A549 (cell line): ENCODE measurements around the gene PASK. TPM values are rescaled to one million over a fixed set of nuclear protein-coding genes. Genes with fewer than 3 reads are reported as not detected.

Experiments used
- ATAC-seq, 2 experiments: fragments of 200-7000 bp in 1 of 2; fragments of >200 bp in 1 of 2; cut with Nextera tagmentation in 1 of 2; cut with Tn5 transposase in 1 of 2; 3 replicates each; pipeline versions ENCODE4 v1.8.0 to v1.9.1; 2018 to 2020; ENCODE audit warnings: mild to moderate bottlenecking in 1 of 2, moderate library complexity in 1 of 2
- CTCF ChIA-PET: fragments of 300-600 bp; sonication (Branson Sonifier 250); formaldehyde crosslinking; extraction: SDS; loops from one replicate; lab custom pipeline; 2021; ENCODE audit warnings: antibody characterized with exemption, inconsistent platforms; lab: Yijun Ruan, JAX
- POLR2A ChIA-PET: fragments of 350-600 bp; formaldehyde crosslinking; extraction: SDS; loops from one replicate; lab custom pipeline; 2021; ENCODE audit warnings: antibody characterized with exemption, inconsistent platforms; lab: Yijun Ruan, JAX
- DNase-seq, 2 experiments: peaks; one replicate each; pipeline versions ENCODE4 v3.0.0 to v3.0.0-alpha.2; 2011 to 2016; ENCODE audit warnings: low read depth in 1 of 2, low spot score in 1 of 2
- FAIRE-seq: peaks from 2 replicates; lab custom pipeline; 2011; peaks lifted over from hg19 to GRCh38; lab: Jason Lieb, UNC
- H3K27ac ChIP-seq, 2 experiments: fragments of >200 bp; sonication (Bioruptor Twin); formaldehyde crosslinking; 3 replicates each; pipeline ENCODE4 v1.5.1; 2016 to 2017
- H3K4me1 ChIP-seq: fragments of >200 bp; sonication (Bioruptor Twin); formaldehyde crosslinking; 3 replicates; pipeline ENCODE4 v1.6.1; 2016
- H3K4me2 ChIP-seq: fragments of >200 bp; sonication (Bioruptor Twin); formaldehyde crosslinking; 3 replicates; pipeline ENCODE4 v1.6.1; 2016
- H3K4me3 ChIP-seq: fragments of >200 bp; sonication (Bioruptor Twin); formaldehyde crosslinking; 3 replicates; pipeline ENCODE4 v1.5.1; 2016
- H3K9me3 ChIP-seq: fragments of >200 bp; sonication (Bioruptor Twin); formaldehyde crosslinking; 3 replicates; pipeline ENCODE4 v1.6.1; 2016
- CEBPB ChIP-seq, 2 experiments: fragments of >200 bp in 1 of 2; sonication (Bioruptor Twin) in 1 of 2; formaldehyde crosslinking in 1 of 2; IDR thresholded peaks; 2 replicates each; pipeline ENCODE4 v1.6.1; 2012 to 2016
- ESRRA ChIP-seq: fragments of 150-350 bp; IDR thresholded peaks from 2 replicates; pipeline ENCODE4 v1.6.1; 2014; ENCODE audit warnings: mild to moderate bottlenecking, low read length, borderline replicate concordance
- GATA3 ChIP-seq: IDR thresholded peaks from 2 replicates; pipeline ENCODE4 v1.6.1; 2012; ENCODE audit warnings: borderline replicate concordance
- HDAC2 ChIP-seq: fragments of 200-600 bp; sonication (generic); IDR thresholded peaks from 2 replicates; pipeline ENCODE4 v1.6.1; 2016
- HES2 ChIP-seq: fragments of >200 bp; sonication (Bioruptor Twin); formaldehyde crosslinking; IDR thresholded peaks from 2 replicates; pipeline ENCODE4 v1.6.1; 2016
- HOXB13 ChIP-seq: fragments of 250-450 bp; sonication (Bioruptor Pico); IDR thresholded peaks from 2 replicates; pipeline ENCODE4 v1.5.0; 2020; ENCODE audit warnings: low read depth, mild to moderate bottlenecking, moderate library complexity
- KDM1A ChIP-seq: fragments of 200-600 bp; sonication (generic); IDR thresholded peaks from 2 replicates; pipeline ENCODE4 v1.6.1; 2016; ENCODE audit warnings: low read depth, mild to moderate bottlenecking
- KDM5A ChIP-seq: fragments of 200-600 bp; sonication (generic); IDR thresholded peaks from 2 replicates; pipeline ENCODE4 v1.6.1; 2016; ENCODE audit warnings: antibody characterized with exemption, mild to moderate bottlenecking
- MAFK ChIP-seq: fragments of 450-650 bp; IDR thresholded peaks from 2 replicates; pipeline ENCODE4 v1.6.1; 2014; ENCODE audit not compliant: partially characterized antibody
- MYC ChIP-seq: IDR thresholded peaks from 2 replicates; pipeline ENCODE4 v1.6.1; 2012; ENCODE audit warnings: mild to moderate bottlenecking, inconsistent platforms, low read length, improper control_type of control experiment, borderline replicate concordance
- PHF8 ChIP-seq: fragments of 200-600 bp; sonication (generic); IDR thresholded peaks from 2 replicates; pipeline ENCODE4 v1.6.1; 2016; ENCODE audit warnings: low read depth, mild to moderate bottlenecking, antibody characterized with exemption, moderate library complexity, borderline replicate concordance
- RAD21 ChIP-seq, 2 experiments: fragments of >200 bp in 1 of 2; sonication (Bioruptor Twin) in 1 of 2; formaldehyde crosslinking in 1 of 2; IDR thresholded peaks in 1 of 2; conservative IDR thresholded peaks in 1 of 2; 2 replicates in 1 of 2; 3 replicates in 1 of 2; pipeline ENCODE4 v1.6.1; 2012 to 2018; ENCODE audit warnings: inconsistent platforms in 1 of 2
- RARB ChIP-seq: fragments of 250-450 bp; sonication (Bioruptor Pico); IDR thresholded peaks from 2 replicates; pipeline ENCODE4 v1.8.0; 2021; ENCODE audit warnings: mild to moderate bottlenecking, moderate library complexity
- REST ChIP-seq: fragments of 200-600 bp; sonication (generic); IDR thresholded peaks from 2 replicates; pipeline ENCODE4 v1.6.1; 2016; ENCODE audit warnings: antibody characterized with exemption, mild to moderate bottlenecking, moderate library complexity
- RNF2 ChIP-seq: fragments of 200-600 bp; sonication (generic); IDR thresholded peaks from 2 replicates; pipeline ENCODE4 v1.6.1; 2016; ENCODE audit warnings: low read depth, mild to moderate bottlenecking, antibody characterized with exemption, moderate library complexity, borderline replicate concordance
- ZC3H11A ChIP-seq: fragments of 450-650 bp; IDR thresholded peaks from 2 replicates; pipeline ENCODE4 v1.6.1; 2014; ENCODE audit warnings: antibody characterized with exemption, mild to moderate bottlenecking
- ZFP36 ChIP-seq: fragments of 450-650 bp; IDR thresholded peaks from 2 replicates; pipeline ENCODE4 v1.6.1; 2014; ENCODE audit warnings: borderline replicate concordance; ENCODE audit not compliant: partially characterized antibody
- ZSCAN20 ChIP-seq: fragments of 250-450 bp; sonication (Bioruptor Pico); IDR thresholded peaks from 2 replicates; pipeline ENCODE4 v1.8.0; 2022; ENCODE audit warnings: mild to moderate bottlenecking, moderate library complexity
- WGBS: methylation state at CpG from one replicate; pipeline ENCODE4 v1.1.6; 2017; ENCODE audit errors: missing lambda C conversion rate; 5-methylcytosine and 5-hydroxymethylcytosine counted together
- polyA plus RNA-seq, 4 experiments: library from polyadenylated mRNA; depleted of rRNA in 3 of 4; stranded (reverse); fragments of >200 nt; fragmentation: RNase III in 1 of 4; extraction: RNeasy Plus Mini Kit Qiagen cat#74134 plus additional on column Dnase treatment in 1 of 4; gene quantifications; 2 replicates in 3 of 4; 3 replicates in 1 of 4; pipeline ENCODE4 v1.2.3, GENCODE V29; 2011 to 2017
- TF ChIP-seq, protein P1 (sequence below): fragments of >200 bp; sonication (Bioruptor Twin); formaldehyde crosslinking; IDR thresholded peaks from 3 replicates; pipeline ENCODE4 v1.6.1; 2016
- TF ChIP-seq, protein P2 (sequence below): fragments of 250-450 bp; sonication (Bioruptor Pico); IDR thresholded peaks from 2 replicates; pipeline ENCODE4 v1.5.0; 2021; ENCODE audit warnings: mild to moderate bottlenecking, moderate library complexity, borderline replicate concordance

Gene PASK
- polyA plus RNA-seq, 2 of the 4 experiments (the other 2 are of a cell fraction) = 7.4 to 12.4 TPM

GRCh38 chr2:241063587-241063986 is 85.7 kb downstream of the PASK start:
- WGBS = 90% methylated on average over 5 of the region's 8 CpGs
- ChIA-PET CTCF (interaction anchor here (2.1 kb wide), 1 partner anchor 10 kb away, joined by 5 read pairs; no protein-coding TSS in a partner anchor), POLR2A (no interaction called here)
- no peak for TF ChIP-seq RAD21 (conservative IDR thresholded peaks at IDR 0.05 in 1 of 2, IDR thresholded peaks at IDR 0.05 in 1 of 2)
- TF ChIP-seq ZC3H11A = no peak
- TF ChIP-seq GATA3 = no peak
- no peak for TF ChIP-seq HES2
- TF ChIP-seq ESRRA = no peak
- TF ChIP-seq, protein P1, sequence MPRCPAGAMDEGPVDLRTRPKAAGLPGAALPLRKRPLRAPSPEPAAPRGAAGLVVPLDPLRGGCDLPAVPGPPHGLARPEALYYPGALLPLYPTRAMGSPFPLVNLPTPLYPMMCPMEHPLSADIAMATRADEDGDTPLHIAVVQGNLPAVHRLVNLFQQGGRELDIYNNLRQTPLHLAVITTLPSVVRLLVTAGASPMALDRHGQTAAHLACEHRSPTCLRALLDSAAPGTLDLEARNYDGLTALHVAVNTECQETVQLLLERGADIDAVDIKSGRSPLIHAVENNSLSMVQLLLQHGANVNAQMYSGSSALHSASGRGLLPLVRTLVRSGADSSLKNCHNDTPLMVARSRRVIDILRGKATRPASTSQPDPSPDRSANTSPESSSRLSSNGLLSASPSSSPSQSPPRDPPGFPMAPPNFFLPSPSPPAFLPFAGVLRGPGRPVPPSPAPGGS = no peak
- H3K4me2 ChIP-seq = peak overlapping the region; percentile 58
- no peak overlapping the region for H3K27ac ChIP-seq
- DNase-seq (no peak), FAIRE-seq (no peak), ATAC-seq (peak in 1 of 2 experiments; percentile 45; a peak in 3 of 6 replicates)
- H3K9me3 ChIP-seq = no peaks in the 10 kb centered on the region
- no peaks in the 10 kb centered on the region for H3K4me1 ChIP-seq
- H3K4me3 ChIP-seq = 0 out of 3 replicates have a peak overlapping the region, but pooled peaks have one; percentile 13

DNA sequence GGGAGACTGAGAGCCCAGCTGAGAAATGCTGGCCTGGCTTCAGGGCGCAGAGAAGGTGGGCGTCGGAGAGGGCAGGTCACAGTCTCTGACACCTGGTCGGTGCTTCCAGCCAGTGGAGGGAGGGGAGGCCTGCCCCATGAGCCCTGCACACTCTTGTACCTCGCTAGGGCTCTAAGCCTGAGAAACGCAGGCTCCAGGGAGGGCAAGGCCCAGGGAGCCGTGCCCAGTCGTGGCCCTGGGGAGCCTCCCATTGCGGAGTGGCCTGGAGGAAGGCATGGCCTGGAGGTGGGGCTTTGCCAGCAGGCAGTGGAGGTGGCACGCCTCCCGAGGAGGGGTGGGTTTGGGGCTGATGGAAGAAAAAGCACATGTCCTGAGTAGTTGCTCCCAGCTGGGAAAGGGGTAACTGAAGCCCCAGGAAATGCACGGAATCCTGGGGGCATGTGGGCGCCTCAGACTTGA is 86.2 kb downstream of the PASK start:
- 89% methylated on average over 6 of the region's 13 CpGs for whole genome bisulfite sequencing
- no peaks in the 10 kb centered on the region for H3K4me1 ChIP-seq
- no peak for DNase-seq
- no peak for TF ChIP-seq HDAC2
- TF ChIP-seq CEBPB (IDR thresholded peaks at IDR 0.05) = no peak
- no peak for TF ChIP-seq MAFK
- no peak for TF ChIP-seq REST
- TF ChIP-seq RARB (CRISPR knock-in tag) = no peak
- no peak for TF ChIP-seq PHF8
- no peak for TF ChIP-seq ZFP36
- TF ChIP-seq KDM5A = no peak
- TF ChIP-seq, protein P1 = no peak
- TF ChIP-seq, protein P2, sequence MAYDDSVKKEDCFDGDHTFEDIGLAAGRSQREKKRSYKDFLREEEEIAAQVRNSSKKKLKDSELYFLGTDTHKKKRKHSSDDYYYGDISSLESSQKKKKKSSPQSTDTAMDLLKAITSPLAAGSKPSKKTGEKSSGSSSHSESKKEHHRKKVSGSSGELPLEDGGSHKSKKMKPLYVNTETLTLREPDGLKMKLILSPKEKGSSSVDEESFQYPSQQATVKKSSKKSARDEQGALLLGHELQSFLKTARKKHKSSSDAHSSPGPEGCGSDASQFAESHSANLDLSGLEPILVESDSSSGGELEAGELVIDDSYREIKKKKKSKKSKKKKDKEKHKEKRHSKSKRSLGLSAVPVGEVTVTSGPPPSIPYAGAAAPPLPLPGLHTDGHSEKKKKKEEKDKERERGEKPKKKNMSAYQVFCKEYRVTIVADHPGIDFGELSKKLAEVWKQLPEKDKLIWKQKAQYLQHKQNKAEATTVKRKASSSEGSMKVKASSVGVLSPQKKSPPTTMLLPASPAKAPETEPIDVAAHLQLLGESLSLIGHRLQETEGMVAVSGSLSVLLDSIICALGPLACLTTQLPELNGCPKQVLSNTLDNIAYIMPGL = no peak
- no peak for TF ChIP-seq ZSCAN20 (CRISPR knock-in tag)
- TF ChIP-seq KDM1A = no peak
- TF ChIP-seq HOXB13 (CRISPR knock-in tag) = no peak
- TF ChIP-seq MYC = no peak
- no peak for TF ChIP-seq RNF2
- H3K4me3 ChIP-seq = no peak overlapping the region
- POLR2A ChIA-PET = no interaction called here
- CTCF ChIA-PET = interaction anchor here (2.1 kb wide), 1 partner anchor 10 kb away, joined by 5 read pairs; no protein-coding TSS in a partner anchor
- H3K4me2 ChIP-seq = no peak overlapping the region
- H3K9me3 ChIP-seq = no peaks in the 10 kb centered on the region
- no peak overlapping the region for H3K27ac ChIP-seq
- ATAC-seq = no peak; a peak in 1 of 6 replicates
- no peak for FAIRE-seq
